Calu3 (cell line): ENCODE results near the gene TNRC18. TPM values are rescaled to one million over a fixed set of nuclear protein-coding genes. Genes with fewer than 3 reads are reported as not detected.

Experiments
- BruUV-seq: library from RNA; stranded (reverse); fragments of 400-500 nt; replicated peaks from 2 replicates; lab custom pipeline; 2021; lab: Mats Ljungman, UMichigan
- CTCF ChIA-PET: fragments of 300-600 bp; sonication (Branson Sonifier 250); formaldehyde crosslinking; loops from one replicate; lab custom pipeline; 2022; ENCODE audit warnings: antibody characterized with exemption; lab: Charles Lee
- DNase-seq: peaks from one replicate; pipeline ENCODE4 v3.0.0; 2022
- H3K27ac Mint-ChIP-seq: one replicate; pipeline ENCODE4 v1.8.0; 2022; ENCODE audit warnings: mixed read lengths; ENCODE audit not compliant: unreplicated experiment
- H3K27me3 Mint-ChIP-seq: one replicate; pipeline ENCODE4 v1.8.0; 2022; ENCODE audit warnings: mixed read lengths; ENCODE audit not compliant: unreplicated experiment
- H3K36me3 Mint-ChIP-seq: one replicate; pipeline ENCODE4 v1.8.0; 2022; ENCODE audit warnings: mild to moderate bottlenecking, moderate library complexity, mixed read lengths; ENCODE audit not compliant: insufficient read depth, unreplicated experiment
- H3K4me1 Mint-ChIP-seq: one replicate; pipeline ENCODE4 v1.8.0; 2022; ENCODE audit warnings: mild to moderate bottlenecking, low read depth, mixed read lengths; ENCODE audit not compliant: unreplicated experiment
- H3K4me3 Mint-ChIP-seq: one replicate; pipeline ENCODE4 v1.8.0; 2022; ENCODE audit warnings: mild to moderate bottlenecking, low read depth, moderate library complexity, mixed read lengths; ENCODE audit not compliant: unreplicated experiment
- H3K9me3 Mint-ChIP-seq: one replicate; pipeline ENCODE4 v1.8.0; 2022; ENCODE audit warnings: low read depth, mixed read lengths; ENCODE audit not compliant: unreplicated experiment
- intact Hi-C: fragments of 100-400 bp; cut with micrococcal nuclease; formaldehyde crosslinking; loops from one replicate; pipeline ENCODE4 v1.10.0; 2022; ENCODE audit not compliant: unreplicated experiment
- total RNA-seq: library from RNA; stranded (reverse); gene quantifications from 2 replicates; pipeline ENCODE4 v1.2.3, GENCODE V29; 2022
- TF ChIP-seq, protein P1 (sequence below): fragments of 200-600 bp; IDR thresholded peaks from one replicate; pipeline ENCODE4 v1.8.0; 2022; ENCODE audit warnings: antibody characterized with exemption; ENCODE audit not compliant: unreplicated experiment

TNRC18 gene
- total RNA-seq, 1 experiment from 2014 or later = 213 TPM

DNA sequence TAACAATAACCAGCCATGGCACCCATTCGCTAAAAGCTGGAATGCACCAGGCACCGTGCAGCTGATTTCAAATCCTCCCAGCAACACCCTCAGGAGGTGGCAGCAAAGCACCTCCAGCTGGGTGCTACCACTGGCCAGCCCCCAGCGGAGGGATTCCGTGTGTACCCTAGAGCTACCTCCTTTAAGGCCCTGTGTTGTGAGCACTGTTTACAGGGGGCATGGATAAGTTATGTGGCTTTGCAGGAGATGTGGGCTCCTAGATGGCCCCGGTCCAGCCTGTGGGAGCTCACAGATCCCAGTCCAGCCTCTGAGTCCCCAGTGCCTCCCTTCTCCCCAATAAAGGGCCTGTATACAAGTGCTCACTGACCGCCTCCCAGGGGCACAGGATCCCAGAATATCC is 27.1 kb downstream of the TNRC18 start:
- H3K9me3 Mint-ChIP-seq = no peaks in the 10 kb centered on the region
- TSS peak; percentile 43 for BruUV-seq
- peak; percentile 83 for DNase-seq
- H3K27me3 Mint-ChIP-seq = no peaks in the 10 kb centered on the region
- CTCF ChIA-PET = interaction anchor here (0.7 to 2.2 kb wide), 17 partner anchors 10 to 294 kb away, joined by 3 to 46 read pairs (median 6); partner anchors contain the start of gene TNRC18
- H3K27ac Mint-ChIP-seq = peak overlapping the region; percentile 96
- H3K4me3 Mint-ChIP-seq = peak overlapping the region; percentile 88
- TF ChIP-seq, protein P1, sequence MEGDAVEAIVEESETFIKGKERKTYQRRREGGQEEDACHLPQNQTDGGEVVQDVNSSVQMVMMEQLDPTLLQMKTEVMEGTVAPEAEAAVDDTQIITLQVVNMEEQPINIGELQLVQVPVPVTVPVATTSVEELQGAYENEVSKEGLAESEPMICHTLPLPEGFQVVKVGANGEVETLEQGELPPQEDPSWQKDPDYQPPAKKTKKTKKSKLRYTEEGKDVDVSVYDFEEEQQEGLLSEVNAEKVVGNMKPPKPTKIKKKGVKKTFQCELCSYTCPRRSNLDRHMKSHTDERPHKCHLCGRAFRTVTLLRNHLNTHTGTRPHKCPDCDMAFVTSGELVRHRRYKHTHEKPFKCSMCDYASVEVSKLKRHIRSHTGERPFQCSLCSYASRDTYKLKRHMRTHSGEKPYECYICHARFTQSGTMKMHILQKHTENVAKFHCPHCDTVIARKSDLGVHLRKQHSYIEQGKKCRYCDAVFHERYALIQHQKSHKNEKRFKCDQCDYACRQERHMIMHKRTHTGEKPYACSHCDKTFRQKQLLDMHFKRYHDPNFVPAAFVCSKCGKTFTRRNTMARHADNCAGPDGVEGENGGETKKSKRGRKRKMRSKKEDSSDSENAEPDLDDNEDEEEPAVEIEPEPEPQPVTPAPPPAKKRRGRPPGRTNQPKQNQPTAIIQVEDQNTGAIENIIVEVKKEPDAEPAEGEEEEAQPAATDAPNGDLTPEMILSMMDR = peak; percentile 59
- H3K36me3 Mint-ChIP-seq = peaks cover 81% of the 10 kb centered on the region
- intact Hi-C loops = no loop called here
- H3K4me1 Mint-ChIP-seq = peaks cover 37% of the 10 kb centered on the region

DNA sequence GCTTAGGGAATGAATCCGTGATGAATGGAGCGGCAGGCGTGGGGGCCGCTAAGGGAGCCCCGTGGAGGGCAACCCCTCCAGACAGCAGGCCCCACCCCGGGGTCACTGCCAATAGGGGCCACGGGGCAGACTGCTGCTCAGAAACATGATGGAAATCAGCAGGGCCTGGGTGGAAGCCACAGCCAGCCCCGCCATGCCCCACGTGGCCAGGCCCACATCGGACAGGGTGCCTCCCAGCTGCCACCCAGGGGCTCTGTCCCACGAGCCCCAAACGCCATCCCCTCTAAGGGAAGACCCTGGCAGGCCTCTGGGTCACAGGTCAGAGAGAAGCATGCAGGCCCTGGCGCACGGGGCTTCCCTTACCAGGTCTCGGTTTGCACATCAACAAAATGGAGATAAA is 28.4 kb downstream of the TNRC18 start:
- H3K4me3 Mint-ChIP-seq = peak overlapping the region; percentile 88
- H3K4me1 Mint-ChIP-seq = peaks cover 30% of the 10 kb centered on the region
- TF ChIP-seq, protein P1 = no peak
- CTCF ChIA-PET = interaction anchor here (2.2 kb wide), 1 partner anchor 56 kb away, joined by 34 read pairs; no protein-coding TSS in a partner anchor
- peaks cover 86% of the 10 kb centered on the region for H3K36me3 Mint-ChIP-seq
- no peaks in the 10 kb centered on the region for H3K9me3 Mint-ChIP-seq
- DNase-seq = no peak
- intact Hi-C loops = no loop called here
- BruUV-seq = no TSS peak
- no peaks in the 10 kb centered on the region for H3K27me3 Mint-ChIP-seq
- peak overlapping the region; percentile 96 for H3K27ac Mint-ChIP-seq

DNA sequence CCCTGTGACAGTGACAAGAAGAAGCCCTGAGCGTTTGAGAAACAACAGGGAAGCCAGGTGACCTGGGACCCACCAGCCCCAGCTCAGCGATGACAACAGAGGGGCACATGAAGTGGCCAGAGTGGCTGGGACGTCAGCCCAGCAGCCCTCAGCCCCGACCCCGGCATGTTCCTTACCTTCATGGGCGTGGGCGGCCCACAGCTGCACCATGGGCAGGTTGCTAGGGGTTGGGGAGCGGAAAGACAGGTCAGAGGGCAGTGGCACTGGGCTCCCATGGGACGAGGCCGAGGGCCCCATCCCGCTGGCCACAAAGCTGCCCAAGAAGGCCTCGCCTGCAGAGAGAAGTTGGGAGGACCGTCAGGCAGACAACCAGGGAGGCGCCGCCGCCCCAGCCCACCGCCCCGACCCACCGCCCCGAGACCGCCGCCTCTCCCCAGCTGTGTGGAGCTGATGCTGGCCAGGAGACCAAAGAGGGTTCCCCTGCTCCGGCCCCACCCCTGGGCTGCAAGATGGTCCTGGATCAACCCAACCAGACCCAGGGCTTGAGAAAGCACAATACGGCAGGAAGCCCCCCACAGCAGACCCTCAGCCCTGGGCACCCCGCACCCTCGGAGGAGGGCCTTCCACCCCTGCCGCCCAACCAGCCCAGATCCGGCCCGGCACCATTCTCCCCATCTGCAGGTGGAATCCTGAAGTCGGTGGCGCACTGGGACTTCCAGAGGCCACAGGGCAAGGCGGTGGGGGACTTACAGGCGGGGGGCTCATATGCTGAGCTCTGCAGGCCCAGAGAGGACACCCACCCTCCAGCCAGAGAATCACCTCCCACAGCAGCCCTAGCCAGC is 29.1 kb downstream of the TNRC18 start:
- TF ChIP-seq, protein P1 = no peak
- H3K4me1 Mint-ChIP-seq = peaks cover 30% of the 10 kb centered on the region
- CTCF ChIA-PET = interaction anchor here (0.6 kb wide), 1 partner anchor 246 kb away, joined by 3 read pairs; no protein-coding TSS in a partner anchor
- H3K36me3 Mint-ChIP-seq = peaks cover 90% of the 10 kb centered on the region
- peak overlapping the region; percentile 26 for H3K27ac Mint-ChIP-seq
- intact Hi-C loops = no loop called here
- no peaks in the 10 kb centered on the region for H3K9me3 Mint-ChIP-seq
- DNase-seq = no peak
- BruUV-seq = no TSS peak
- H3K4me3 Mint-ChIP-seq = peak overlapping the region; percentile 88
- H3K27me3 Mint-ChIP-seq = no peaks in the 10 kb centered on the region

DNA sequence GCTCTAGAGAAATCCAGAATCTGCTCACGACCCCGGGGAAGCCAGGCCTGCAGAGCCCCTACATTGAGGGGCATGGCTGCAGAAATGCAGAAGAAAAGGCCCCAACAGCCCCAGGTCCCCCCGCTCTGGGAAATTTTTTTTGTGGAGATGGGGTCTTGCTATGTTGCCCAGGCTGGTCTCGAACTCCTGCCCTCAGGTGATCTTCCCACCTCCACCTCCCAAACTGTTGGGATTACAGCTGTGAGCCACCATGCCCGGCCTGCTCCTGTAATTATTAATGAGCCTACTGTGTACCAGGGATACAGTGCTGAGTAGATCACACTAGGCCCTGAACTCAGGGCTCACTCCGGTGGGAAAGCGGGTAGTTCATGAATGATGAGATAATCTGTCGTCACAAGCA is 29.9 kb downstream of the TNRC18 start:
- no peaks in the 10 kb centered on the region for H3K27me3 Mint-ChIP-seq
- no peak overlapping the region for H3K4me3 Mint-ChIP-seq
- CTCF ChIA-PET = interaction anchor here (0.6 kb wide), 1 partner anchor 246 kb away, joined by 3 read pairs; no protein-coding TSS in a partner anchor
- TF ChIP-seq, protein P1 = no peak
- intact Hi-C loops = no loop called here
- H3K4me1 Mint-ChIP-seq = peaks cover 30% of the 10 kb centered on the region
- DNase-seq = no peak
- H3K9me3 Mint-ChIP-seq = no peaks in the 10 kb centered on the region
- peak overlapping the region; percentile 26 for H3K27ac Mint-ChIP-seq
- peaks cover 89% of the 10 kb centered on the region for H3K36me3 Mint-ChIP-seq
- TSS peak; percentile 5 for BruUV-seq
